GM18502 (cell line): ENCODE data around the gene OVCH2.

Experiments used
- ATAC-seq: cut with Tn5 transposase; IDR thresholded peaks from one replicate; pipeline ENCODE4 v1.9.1; 2021; ENCODE audit warnings: mild to moderate bottlenecking; ENCODE audit not compliant: unreplicated experiment, poor library complexity

The OVCH2 gene

GRCh38 chr11:7645206-7645605 lies 61.1 kb downstream of the OVCH2 start:
- ATAC-seq, result no peak

- ATAC-seq, result no peak
Observed at GRCh38 chr11:7643314-7643713, 63.0 kb downstream of the OVCH2 start.

DNA sequence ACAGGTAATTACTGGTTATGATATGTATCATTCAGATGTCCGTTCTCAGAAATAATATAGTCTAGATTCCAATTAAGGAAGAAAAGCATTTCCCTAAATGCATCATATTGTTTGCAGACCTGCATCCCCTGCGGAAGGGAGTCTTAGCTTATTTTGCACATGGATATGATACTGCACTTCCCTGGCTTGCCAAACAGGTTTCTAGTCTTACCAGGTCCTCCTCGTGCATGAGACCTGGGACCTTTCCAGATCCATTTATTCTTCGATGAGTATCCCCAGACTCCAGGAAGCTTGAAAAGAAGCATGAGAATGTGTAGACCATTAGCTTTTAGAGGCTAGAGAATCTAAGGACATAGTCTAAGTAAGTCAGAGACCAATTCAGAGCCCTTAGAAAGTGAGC lies 63.5 kb downstream of the OVCH2 start:
- no peak for ATAC-seq

DNA sequence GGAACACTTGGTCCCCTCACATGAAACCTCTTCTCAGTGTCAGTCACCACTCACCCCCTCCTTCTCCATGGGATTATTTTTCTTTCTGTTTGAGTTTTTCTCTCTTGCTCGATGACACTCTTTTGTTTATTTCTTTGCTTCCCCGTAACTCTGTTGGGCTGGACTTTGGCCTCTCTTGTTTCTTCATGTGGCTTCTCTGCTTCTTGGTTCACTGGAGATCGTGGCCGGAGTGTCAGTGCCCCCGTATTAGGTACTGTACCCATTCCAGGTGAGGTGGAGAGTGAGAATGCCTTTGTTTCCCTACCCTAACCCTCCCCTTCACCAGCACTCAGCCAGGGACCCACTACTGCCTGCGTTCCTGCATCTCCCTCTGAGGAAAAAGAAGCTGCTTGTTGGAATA lies 65.5 kb downstream of the OVCH2 start:
- ATAC-seq, result no peak

DNA sequence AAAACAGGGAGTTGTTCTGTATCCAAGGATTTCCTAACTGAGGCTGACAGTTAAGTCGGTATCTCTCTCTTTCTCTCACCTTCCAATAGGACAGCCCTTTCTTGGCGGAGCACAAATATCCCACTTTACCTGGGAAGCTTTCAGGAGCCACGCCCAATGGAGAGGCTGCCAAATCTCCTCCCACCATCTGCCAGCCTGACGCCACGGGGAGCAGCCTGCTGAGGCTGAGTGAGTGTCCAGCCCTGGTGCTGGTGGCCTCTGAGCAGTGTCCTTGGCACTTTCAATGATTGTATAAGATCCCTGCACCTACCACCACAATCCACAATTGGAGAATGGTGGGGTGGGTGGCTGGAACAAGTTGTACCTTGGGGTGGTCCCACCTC lies 66.6 kb downstream of the OVCH2 start:
- no peak for ATAC-seq
